Calu3 (cell line): ENCODE results near the gene IRS2. TPM values are rescaled to one million over a fixed set of nuclear protein-coding genes. Genes with fewer than 3 reads are reported as not detected.

ENCODE experiments used
- BruUV-seq: library from RNA; stranded (reverse); fragments of 400-500 nt; replicated peaks from 2 replicates; lab custom pipeline; 2021; lab: Mats Ljungman, UMichigan
- CTCF ChIA-PET: fragments of 300-600 bp; sonication (Branson Sonifier 250); formaldehyde crosslinking; loops from one replicate; lab custom pipeline; 2022; ENCODE audit warnings: antibody characterized with exemption; lab: Charles Lee
- DNase-seq: peaks from one replicate; pipeline ENCODE4 v3.0.0; 2022
- H3K27ac Mint-ChIP-seq: one replicate; pipeline ENCODE4 v1.8.0; 2022; ENCODE audit warnings: mixed read lengths; ENCODE audit not compliant: unreplicated experiment
- H3K27me3 Mint-ChIP-seq: one replicate; pipeline ENCODE4 v1.8.0; 2022; ENCODE audit warnings: mixed read lengths; ENCODE audit not compliant: unreplicated experiment
- H3K36me3 Mint-ChIP-seq: one replicate; pipeline ENCODE4 v1.8.0; 2022; ENCODE audit warnings: mild to moderate bottlenecking, moderate library complexity, mixed read lengths; ENCODE audit not compliant: insufficient read depth, unreplicated experiment
- H3K4me1 Mint-ChIP-seq: one replicate; pipeline ENCODE4 v1.8.0; 2022; ENCODE audit warnings: mild to moderate bottlenecking, low read depth, mixed read lengths; ENCODE audit not compliant: unreplicated experiment
- H3K4me3 Mint-ChIP-seq: one replicate; pipeline ENCODE4 v1.8.0; 2022; ENCODE audit warnings: mild to moderate bottlenecking, low read depth, moderate library complexity, mixed read lengths; ENCODE audit not compliant: unreplicated experiment
- H3K9me3 Mint-ChIP-seq: one replicate; pipeline ENCODE4 v1.8.0; 2022; ENCODE audit warnings: low read depth, mixed read lengths; ENCODE audit not compliant: unreplicated experiment
- intact Hi-C: fragments of 100-400 bp; cut with micrococcal nuclease; formaldehyde crosslinking; loops from one replicate; pipeline ENCODE4 v1.10.0; 2022; ENCODE audit not compliant: unreplicated experiment
- total RNA-seq: library from RNA; stranded (reverse); gene quantifications from 2 replicates; pipeline ENCODE4 v1.2.3, GENCODE V29; 2022
- TF ChIP-seq, protein P1 (sequence below): fragments of 200-600 bp; IDR thresholded peaks from one replicate; pipeline ENCODE4 v1.8.0; 2022; ENCODE audit warnings: antibody characterized with exemption; ENCODE audit not compliant: unreplicated experiment

Gene IRS2
- total RNA-seq, 1 experiment from 2014 or later, result 5.4 TPM

DNA sequence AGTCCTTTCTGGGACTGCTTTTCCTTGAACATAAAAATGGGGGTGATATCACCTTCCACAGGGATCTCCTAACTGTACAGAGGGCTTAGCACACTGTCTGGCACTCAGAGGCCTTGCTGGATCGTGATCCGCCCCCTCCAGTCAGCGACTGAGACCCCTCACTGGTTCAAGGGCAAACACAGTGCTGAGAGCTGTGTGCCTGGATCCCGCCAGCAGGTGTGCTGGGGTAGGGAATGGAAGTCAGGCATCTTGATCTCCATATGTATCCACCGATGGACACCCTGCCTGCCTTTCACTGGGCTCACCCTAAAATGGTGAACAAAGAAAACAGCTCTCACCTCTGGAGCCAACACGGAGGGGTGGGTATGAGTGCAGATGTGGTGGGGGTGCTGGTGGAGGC is 64.3 kb downstream of the IRS2 start:
- no peak for DNase-seq
- Mint-ChIP-seq H3K36me3 (no peaks in the 10 kb centered on the region), H3K27ac (no peak overlapping the region), H3K4me1 (no peaks in the 10 kb centered on the region), H3K27me3 (no peaks in the 10 kb centered on the region), H3K9me3 (no peaks in the 10 kb centered on the region), H3K4me3 (no peak overlapping the region)
- CTCF ChIA-PET, result no interaction called here
- no TSS peak for BruUV-seq
- intact Hi-C loops, result no loop called here
- TF ChIP-seq, protein P1, sequence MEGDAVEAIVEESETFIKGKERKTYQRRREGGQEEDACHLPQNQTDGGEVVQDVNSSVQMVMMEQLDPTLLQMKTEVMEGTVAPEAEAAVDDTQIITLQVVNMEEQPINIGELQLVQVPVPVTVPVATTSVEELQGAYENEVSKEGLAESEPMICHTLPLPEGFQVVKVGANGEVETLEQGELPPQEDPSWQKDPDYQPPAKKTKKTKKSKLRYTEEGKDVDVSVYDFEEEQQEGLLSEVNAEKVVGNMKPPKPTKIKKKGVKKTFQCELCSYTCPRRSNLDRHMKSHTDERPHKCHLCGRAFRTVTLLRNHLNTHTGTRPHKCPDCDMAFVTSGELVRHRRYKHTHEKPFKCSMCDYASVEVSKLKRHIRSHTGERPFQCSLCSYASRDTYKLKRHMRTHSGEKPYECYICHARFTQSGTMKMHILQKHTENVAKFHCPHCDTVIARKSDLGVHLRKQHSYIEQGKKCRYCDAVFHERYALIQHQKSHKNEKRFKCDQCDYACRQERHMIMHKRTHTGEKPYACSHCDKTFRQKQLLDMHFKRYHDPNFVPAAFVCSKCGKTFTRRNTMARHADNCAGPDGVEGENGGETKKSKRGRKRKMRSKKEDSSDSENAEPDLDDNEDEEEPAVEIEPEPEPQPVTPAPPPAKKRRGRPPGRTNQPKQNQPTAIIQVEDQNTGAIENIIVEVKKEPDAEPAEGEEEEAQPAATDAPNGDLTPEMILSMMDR, result no peak

DNA sequence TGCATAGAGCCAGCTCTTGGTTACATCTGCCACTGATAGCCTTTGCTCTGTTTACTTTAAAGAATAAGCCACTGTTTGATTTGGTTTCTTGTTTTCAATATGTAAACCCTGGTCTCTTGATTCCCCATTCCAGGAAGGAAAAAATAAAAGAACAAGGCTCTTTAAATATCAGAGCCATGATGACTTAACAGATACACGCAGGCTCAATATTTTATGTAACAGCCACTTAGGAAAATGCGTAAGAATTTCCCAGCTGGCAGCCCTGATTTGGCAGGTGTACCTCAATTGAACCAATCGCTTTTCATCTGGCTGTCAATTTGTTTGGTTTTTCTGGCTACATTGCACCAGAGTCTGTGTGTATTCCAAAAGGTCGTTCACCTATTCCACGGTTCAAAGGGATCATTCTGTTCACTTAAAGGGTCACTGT is 65.6 kb downstream of the IRS2 start:
- Mint-ChIP-seq H3K9me3 (no peaks in the 10 kb centered on the region), H3K27me3 (no peaks in the 10 kb centered on the region), H3K4me1 (no peaks in the 10 kb centered on the region), H3K27ac (no peak overlapping the region), H3K36me3 (no peaks in the 10 kb centered on the region), H3K4me3 (no peak overlapping the region)
- DNase-seq, result no peak
- no TSS peak for BruUV-seq
- TF ChIP-seq, protein P1, result no peak
- CTCF ChIA-PET, result no interaction called here
- intact Hi-C loops, result no loop called here

DNA sequence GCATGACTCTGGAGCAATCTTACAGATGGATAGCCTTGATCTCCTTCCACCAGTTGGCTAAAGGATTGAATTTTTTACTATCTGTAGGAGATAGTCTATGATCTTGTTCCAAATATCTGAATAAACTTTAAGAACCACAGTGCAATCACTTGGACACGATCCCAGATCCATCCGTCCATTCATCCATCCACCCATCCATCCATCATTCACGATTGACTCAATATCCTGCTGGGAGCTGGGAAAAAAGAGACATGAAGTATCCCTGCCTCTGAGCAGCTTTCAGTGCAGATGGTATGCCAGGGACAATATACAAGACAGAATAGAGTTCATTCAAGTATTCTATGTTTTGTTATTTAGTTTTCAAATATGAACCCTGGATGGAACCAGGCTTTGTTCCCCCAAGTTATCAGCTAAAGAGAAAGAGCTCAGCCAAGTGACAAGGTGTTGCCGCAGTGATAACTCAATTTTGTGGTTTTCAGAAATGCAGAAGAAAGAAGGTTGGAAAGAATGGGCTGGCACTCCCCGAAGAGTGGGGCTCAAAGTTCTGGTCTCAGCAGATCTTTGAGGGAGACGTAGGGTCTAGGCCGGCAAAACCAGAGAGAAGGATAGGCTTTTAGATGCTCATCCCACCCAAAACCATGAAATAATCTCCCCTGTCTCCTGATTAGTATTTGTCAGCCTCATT is 66.3 kb downstream of the IRS2 start:
- TF ChIP-seq, protein P1, result no peak
- CTCF ChIA-PET, result no interaction called here
- DNase-seq, result no peak
- BruUV-seq, result no TSS peak
- H3K9me3 Mint-ChIP-seq, result no peaks in the 10 kb centered on the region
- no peaks in the 10 kb centered on the region for H3K4me1 Mint-ChIP-seq
- intact Hi-C loops, result no loop called here
- H3K36me3 Mint-ChIP-seq, result no peaks in the 10 kb centered on the region
- H3K27ac Mint-ChIP-seq, result no peak overlapping the region
- H3K4me3 Mint-ChIP-seq, result no peak overlapping the region
- no peaks in the 10 kb centered on the region for H3K27me3 Mint-ChIP-seq

DNA sequence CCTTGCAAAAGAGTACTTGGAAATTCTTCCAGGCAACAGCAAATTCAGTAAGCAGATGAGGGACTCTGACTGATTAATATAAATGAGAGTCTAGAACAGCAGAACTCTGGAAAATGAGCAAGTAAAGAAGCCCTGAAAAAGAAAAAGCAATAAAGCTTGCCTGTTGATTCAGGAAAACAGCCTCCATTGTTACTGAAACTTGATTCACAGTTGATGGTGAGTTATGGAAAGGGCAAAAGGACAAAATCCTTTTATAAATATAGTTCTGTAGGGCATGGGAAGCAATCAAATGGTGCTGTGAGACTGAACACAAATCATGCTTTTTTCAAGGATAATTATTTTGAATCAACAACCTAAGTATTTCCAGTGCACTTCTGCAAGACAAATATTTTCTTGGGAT is 67.7 kb downstream of the IRS2 start:
- Mint-ChIP-seq H3K36me3 (no peaks in the 10 kb centered on the region), H3K27ac (no peak overlapping the region), H3K27me3 (no peaks in the 10 kb centered on the region), H3K4me1 (no peaks in the 10 kb centered on the region), H3K4me3 (no peak overlapping the region), H3K9me3 (no peaks in the 10 kb centered on the region)
- BruUV-seq, result no TSS peak
- DNase-seq, result no peak
- intact Hi-C loops, result no loop called here
- TF ChIP-seq, protein P1, result no peak
- CTCF ChIA-PET, result no interaction called here
